SK-N-SH treated with all-trans-retinoic acid at 6 μM for 48 hours (cell line): ENCODE data around the gene ZCCHC24.

Experiments used
- ATAC-seq: fragments of 200-7000 bp; cut with Tn5 transposase; 3 replicates; pipeline ENCODE4 v1.9.1; 2020; ENCODE audit warnings: mild to moderate bottlenecking, moderate library complexity
- ARNTL ChIP-seq: fragments of 450-650 bp; formaldehyde crosslinking; IDR thresholded peaks from 2 replicates; pipeline ENCODE4 v1.5.0; 2020; ENCODE audit warnings: low read depth, mild to moderate bottlenecking, moderate library complexity, borderline replicate concordance
- BACH2 ChIP-seq: fragments of 250-450 bp; sonication (Bioruptor Pico); IDR thresholded peaks from 2 replicates; pipeline ENCODE4 v1.9.0; 2021; ENCODE audit warnings: mild to moderate bottlenecking, borderline replicate concordance
- CREB5 ChIP-seq: fragments of 250-450 bp; sonication (Bioruptor Pico); IDR thresholded peaks from 2 replicates; pipeline ENCODE4 v1.5.1; 2020; ENCODE audit warnings: low read depth, mild to moderate bottlenecking, moderate library complexity
- CSDC2 ChIP-seq: fragments of 250-450 bp; sonication (Bioruptor Pico); IDR thresholded peaks from 2 replicates; pipeline ENCODE4 v1.5.0; 2020; ENCODE audit warnings: mild to moderate bottlenecking, moderate library complexity
- ESRRG ChIP-seq: fragments of 250-450 bp; sonication (Bioruptor Pico); IDR thresholded peaks from 2 replicates; pipeline ENCODE4 v1.6.1; 2021; ENCODE audit warnings: mild to moderate bottlenecking
- GLIS3 ChIP-seq: fragments of 250-450 bp; sonication (Bioruptor Pico); IDR thresholded peaks from 2 replicates; pipeline ENCODE4 v1.5.0; 2020; ENCODE audit warnings: mild to moderate bottlenecking, moderate library complexity
- ISL1 ChIP-seq: fragments of 250-450 bp; sonication (Bioruptor Pico); IDR thresholded peaks from 2 replicates; pipeline ENCODE4 v2.1.2; 2022; ENCODE audit warnings: mild to moderate bottlenecking, moderate library complexity
- PATZ1 ChIP-seq: fragments of 250-450 bp; sonication (Bioruptor Pico); IDR thresholded peaks from 2 replicates; pipeline ENCODE4 v1.8.0; 2020; ENCODE audit warnings: mild to moderate bottlenecking, moderate library complexity, borderline replicate concordance
- POU6F1 ChIP-seq: fragments of 250-450 bp; sonication (Bioruptor Pico); IDR thresholded peaks from 2 replicates; pipeline ENCODE4 v1.8.0; 2021; ENCODE audit warnings: low read depth, mild to moderate bottlenecking, moderate library complexity, borderline replicate concordance
- RARB ChIP-seq: fragments of 250-450 bp; sonication (Bioruptor Pico); IDR thresholded peaks from 2 replicates; pipeline ENCODE4 v1.8.0; 2021; ENCODE audit warnings: mild to moderate bottlenecking, moderate library complexity
- SNAI2 ChIP-seq: fragments of 250-450 bp; sonication (Bioruptor Pico); IDR thresholded peaks from 2 replicates; pipeline ENCODE4 v1.5.0; 2020; ENCODE audit warnings: mild to moderate bottlenecking, moderate library complexity
- TCF4 ChIP-seq: fragments of 250-450 bp; sonication (Bioruptor Pico); IDR thresholded peaks from 2 replicates; pipeline ENCODE4 v1.8.0; 2021; ENCODE audit warnings: mild to moderate bottlenecking, moderate library complexity, borderline replicate concordance
- TSHZ2 ChIP-seq: fragments of 250-450 bp; sonication (Bioruptor Pico); IDR thresholded peaks from 2 replicates; pipeline ENCODE4 v1.5.0; 2020; ENCODE audit warnings: mild to moderate bottlenecking, moderate library complexity
- ZC3H10 ChIP-seq: fragments of 250-450 bp; sonication (Bioruptor Pico); IDR thresholded peaks from 2 replicates; pipeline ENCODE4 v1.5.1; 2021; ENCODE audit warnings: mild to moderate bottlenecking, moderate library complexity
- ZFP3 ChIP-seq: fragments of 250-450 bp; sonication (Bioruptor Pico); IDR thresholded peaks from 2 replicates; pipeline ENCODE4 v1.5.0; 2020; ENCODE audit warnings: mild to moderate bottlenecking, moderate library complexity
- ZFP30 ChIP-seq: fragments of 450-650 bp; formaldehyde crosslinking; IDR thresholded peaks from 2 replicates; pipeline ENCODE4 v1.5.0; 2022; ENCODE audit warnings: mild to moderate bottlenecking, moderate library complexity
- ZNF565 ChIP-seq: fragments of 450-650 bp; formaldehyde crosslinking; conservative IDR thresholded peaks from 2 replicates; pipeline ENCODE4 v1.5.0; 2020; ENCODE audit warnings: low read depth, mild to moderate bottlenecking, moderate library complexity
- ZNF70 ChIP-seq: fragments of 450-650 bp; formaldehyde crosslinking; IDR thresholded peaks from 2 replicates; pipeline ENCODE4 v1.5.0; 2020; ENCODE audit warnings: mild to moderate bottlenecking, moderate library complexity
- ZNF8 ChIP-seq: fragments of 450-650 bp; formaldehyde crosslinking; IDR thresholded peaks from 2 replicates; pipeline ENCODE4 v1.5.0; 2020; ENCODE audit warnings: mild to moderate bottlenecking, moderate library complexity

ZCCHC24 gene

GRCh38 chr10:79433324-79434222, 11.9 kb downstream of the ZCCHC24 start:
- ATAC-seq = no peak; the same call in 2 of the 3 replicates

GRCh38 chr10:79431891-79432831, 13.3 kb downstream of the ZCCHC24 start:
- no peak for ATAC-seq
- TF ChIP-seq ISL1 (no peak), BACH2 (CRISPR knock-in tag) (no peak), TSHZ2 (CRISPR knock-in tag) (no peak), ZNF565 (CRISPR knock-in tag) (no peak), CREB5 (no peak), ESRRG (CRISPR knock-in tag) (no peak), CSDC2 (CRISPR knock-in tag) (no peak), ARNTL (CRISPR knock-in tag) (no peak), RARB (CRISPR knock-in tag) (no peak), GLIS3 (no peak), ZFP30 (no peak)

More at GRCh38 chr10:79433324-79434222, 11.9 kb downstream of the ZCCHC24 start:
- TF ChIP-seq ZFP30 = no peak
- no peak for TF ChIP-seq GLIS3
- TF ChIP-seq BACH2 (CRISPR knock-in tag) = no peak
- no peak for TF ChIP-seq PATZ1 (CRISPR knock-in tag)
- TF ChIP-seq ESRRG (CRISPR knock-in tag) = no peak
- TF ChIP-seq CSDC2 (CRISPR knock-in tag) = no peak

- no peak for ATAC-seq
- TF ChIP-seq ZNF565 (CRISPR knock-in tag) = no peak
- TF ChIP-seq ZNF8 (CRISPR knock-in tag) = no peak
- no peak for TF ChIP-seq TCF4
- no peak for TF ChIP-seq ZFP3 (CRISPR knock-in tag)
- no peak for TF ChIP-seq RARB (CRISPR knock-in tag)
- no peak for TF ChIP-seq BACH2 (CRISPR knock-in tag)
- no peak for TF ChIP-seq GLIS3
- no peak for TF ChIP-seq SNAI2 (CRISPR knock-in tag)
- TF ChIP-seq ZC3H10 = no peak
- TF ChIP-seq POU6F1 (CRISPR knock-in tag) = no peak
- no peak for TF ChIP-seq ARNTL (CRISPR knock-in tag)
- TF ChIP-seq ZFP30 = no peak
- no peak for TF ChIP-seq CSDC2 (CRISPR knock-in tag)
- TF ChIP-seq ZNF70 (CRISPR knock-in tag) = no peak
Observed at GRCh38 chr10:79431428-79431827, 14.0 kb downstream of the ZCCHC24 start.
